NCI-H774 (cell line): Measurements from ENCODE around the gene HECTD4.
A peak's percentile ranks its signal among the peaks of the same experiment; 100 is the strongest.

Experiments
- DNase-seq: peaks from one replicate; lab custom pipeline; 2025; lab: John Stamatoyannopoulos, UW

The HECTD4 gene

GRCh38 chr12:112207397-112207924 is 174.8 kb downstream of the HECTD4 start:
- no peak for DNase-seq

GRCh38 chr12:112206944-112207343 is 175.3 kb downstream of the HECTD4 start:
- DNase-seq: no peak

GRCh38 chr12:112199136-112199535 is 183.1 kb downstream of the HECTD4 start:
- no peak for DNase-seq

- peak; percentile 44 for DNase-seq
Observed at GRCh38 chr12:112198120-112198733, 184.0 kb downstream of the HECTD4 start.

- DNase-seq: no peak
Observed at GRCh38 chr12:112196196-112196875, 185.9 kb downstream of the HECTD4 start.

GRCh38 chr12:112194601-112195247 is 187.5 kb downstream of the HECTD4 start:
- no peak for DNase-seq

GRCh38 chr12:112192475-112192874 is 189.8 kb downstream of the HECTD4 start:
- no peak for DNase-seq

GRCh38 chr12:112191840-112192321 is 190.3 kb downstream of the HECTD4 start:
- DNase-seq: no peak

GRCh38 chr12:112191201-112191600 is 191.0 kb downstream of the HECTD4 start:
- DNase-seq: no peak

- peak; percentile 64 for DNase-seq
Observed at GRCh38 chr12:112190231-112191025, 191.8 kb downstream of the HECTD4 start.

GRCh38 chr12:112188130-112188830 is 194.0 kb downstream of the HECTD4 start:
- DNase-seq: no peak

- DNase-seq: no peak
Observed at GRCh38 chr12:112185093-112185923, 196.9 kb downstream of the HECTD4 start.

- DNase-seq: no peak
Observed at GRCh38 chr12:112184056-112184887, 198.0 kb downstream of the HECTD4 start.

- DNase-seq: no peak
Observed at GRCh38 chr12:112183141-112184021, 198.8 kb downstream of the HECTD4 start.

- peak; percentile 23 for DNase-seq
Observed at GRCh38 chr12:112182499-112182898, 199.7 kb downstream of the HECTD4 start.

GRCh38 chr12:112180422-112180821 is 201.8 kb downstream of the HECTD4 start:
- no peak for DNase-seq

- peak; percentile 3 for DNase-seq
Observed at GRCh38 chr12:112179916-112180315, 202.3 kb downstream of the HECTD4 start.

GRCh38 chr12:112179341-112179740 is 202.9 kb downstream of the HECTD4 start:
- no peak for DNase-seq

GRCh38 chr12:112178796-112179195 is 203.4 kb downstream of the HECTD4 start:
- no peak for DNase-seq
